T-helper 2 cell treated with Interferon-gamma antibody and Interleukin-4, amounts not matched to agents 5 μg/mL and 100 μg/mL, for 36 hours (primary cell): Measurements from ENCODE around the gene ZNF778.

Source experiments
- DNase-seq: peaks from one replicate; pipeline ENCODE4 v3.0.0; 2021; ENCODE audit warnings: low spot score
- H3K27ac Mint-ChIP-seq: one replicate; pipeline ENCODE4 v1.8.0; 2021; ENCODE audit warnings: mild to moderate bottlenecking, mixed read lengths
- H3K27me3 Mint-ChIP-seq: one replicate; pipeline ENCODE4 v1.8.0; 2021; ENCODE audit warnings: low read depth, mixed read lengths
- H3K36me3 Mint-ChIP-seq: one replicate; pipeline ENCODE4 v1.8.0; 2021; ENCODE audit warnings: low read depth, mixed read lengths
- H3K4me1 Mint-ChIP-seq: one replicate; pipeline ENCODE4 v1.8.0; 2021; ENCODE audit warnings: low read depth, mixed read lengths
- H3K4me3 Mint-ChIP-seq: one replicate; pipeline ENCODE4 v1.8.0; 2022; ENCODE audit warnings: mild to moderate bottlenecking, moderate library complexity, mixed read lengths
- H3K9me3 Mint-ChIP-seq: one replicate; pipeline ENCODE4 v1.8.0; 2021; ENCODE audit warnings: mixed read lengths

ZNF778 gene

GRCh38 chr16:89286096-89286495 is 68.6 kb downstream of the ZNF778 start:
- no peak overlapping the region for H3K4me3 Mint-ChIP-seq

More at GRCh38 chr16:89286096-89286495, 68.6 kb downstream of the ZNF778 start:
- no peaks in the 10 kb centered on the region for H3K9me3 Mint-ChIP-seq
- H3K27ac Mint-ChIP-seq: no peak overlapping the region
- H3K4me1 Mint-ChIP-seq: peaks cover 3% of the 10 kb centered on the region
- H3K27me3 Mint-ChIP-seq: no peaks in the 10 kb centered on the region
- no peak for DNase-seq
- peaks cover 17% of the 10 kb centered on the region for H3K36me3 Mint-ChIP-seq
